ENCODE data around the gene THSD8.
A peak's percentile ranks its signal among the peaks of the same experiment; 100 is the strongest.

The THSD8 gene

GRCh38 chr19:12788682-12789097 lies 13.2 kb upstream of the THSD8 start:
- TF ChIP-seq Cebpa-rat (IDR thresholded peaks at IDR 0.05) = no peak
- Histone ChIP-seq H3K27me3 (no peaks in the 10 kb centered on the region), H3K4me2 (peak overlapping the region; percentile 90 to 100 (median 99)), H3K27ac (peak overlapping the region; percentile 98 to 100 (median 99)), H3K36me3 (peaks cover 0 to 12% (median 0%) of the 10 kb centered on the region in 11 experiments; a peak in 8 of 22 replicates), H4K20me1 (peaks cover 18 to 21% (median 20%) of the 10 kb centered on the region in 11 experiments), H3K4me1 (peaks cover 54 to 69% (median 67%) of the 10 kb centered on the region in 10 experiments), H3K9ac (peak overlapping the region; percentile 92 to 99 (median 98)), H3K9me3 (replicated peaks in 1 of 11) (no peaks in the 10 kb centered on the region), H3K4me3 (peak overlapping the region; percentile 90 to 98 (median 96))

GRCh38 chr19:12789098-12789903 lies 12.6 kb upstream of the THSD8 start:
- no peak for TF ChIP-seq Cebpa-rat (IDR thresholded peaks at IDR 0.05)
- Histone ChIP-seq H3K4me1 (peaks cover 51 to 69% (median 67%) of the 10 kb centered on the region in 10 experiments), H3K27me3 (no peaks in the 10 kb centered on the region), H3K9me3 (replicated peaks in 1 of 11) (no peaks in the 10 kb centered on the region), H3K36me3 (peaks cover 0 to 12% (median 0%) of the 10 kb centered on the region in 11 experiments; a peak in 8 of 22 replicates), H3K27ac (peak overlapping the region; percentile 98 to 100 (median 99)), H3K4me2 (peak overlapping the region; percentile 90 to 100 (median 99)), H4K20me1 (peaks cover 18 to 21% (median 20%) of the 10 kb centered on the region in 11 experiments), H3K4me3 (peak overlapping the region; percentile 90 to 98 (median 96)), H3K9ac (peak overlapping the region; percentile 92 to 99 (median 98))

GRCh38 chr19:12789904-12790619 lies 11.8 kb upstream of the THSD8 start:
- H3K27me3 ChIP-seq = no peaks in the 10 kb centered on the region
- peaks cover 51 to 68% (median 67%) of the 10 kb centered on the region in 10 experiments for H3K4me1 ChIP-seq
- H3K9me3 ChIP-seq (replicated peaks in 1 of 11) = no peaks in the 10 kb centered on the region
- peaks cover 0 to 12% (median 0%) of the 10 kb centered on the region in 11 experiments; a peak in 8 of 22 replicates for H3K36me3 ChIP-seq
- H3K4me3 ChIP-seq = peak overlapping the region; percentile 90 to 98 (median 96)
- peak overlapping the region; percentile 98 to 100 (median 99) for H3K27ac ChIP-seq
- peaks cover 18 to 21% (median 20%) of the 10 kb centered on the region in 11 experiments for H4K20me1 ChIP-seq
- peak overlapping the region; percentile 90 to 100 (median 99) for H3K4me2 ChIP-seq
- peak overlapping the region; percentile 92 to 99 (median 98) for H3K9ac ChIP-seq
- peak; percentile 83 to 96 (median 92); a peak in 20 of 22 replicates for TF ChIP-seq Cebpa-rat (IDR thresholded peaks at IDR 0.05)

DNA sequence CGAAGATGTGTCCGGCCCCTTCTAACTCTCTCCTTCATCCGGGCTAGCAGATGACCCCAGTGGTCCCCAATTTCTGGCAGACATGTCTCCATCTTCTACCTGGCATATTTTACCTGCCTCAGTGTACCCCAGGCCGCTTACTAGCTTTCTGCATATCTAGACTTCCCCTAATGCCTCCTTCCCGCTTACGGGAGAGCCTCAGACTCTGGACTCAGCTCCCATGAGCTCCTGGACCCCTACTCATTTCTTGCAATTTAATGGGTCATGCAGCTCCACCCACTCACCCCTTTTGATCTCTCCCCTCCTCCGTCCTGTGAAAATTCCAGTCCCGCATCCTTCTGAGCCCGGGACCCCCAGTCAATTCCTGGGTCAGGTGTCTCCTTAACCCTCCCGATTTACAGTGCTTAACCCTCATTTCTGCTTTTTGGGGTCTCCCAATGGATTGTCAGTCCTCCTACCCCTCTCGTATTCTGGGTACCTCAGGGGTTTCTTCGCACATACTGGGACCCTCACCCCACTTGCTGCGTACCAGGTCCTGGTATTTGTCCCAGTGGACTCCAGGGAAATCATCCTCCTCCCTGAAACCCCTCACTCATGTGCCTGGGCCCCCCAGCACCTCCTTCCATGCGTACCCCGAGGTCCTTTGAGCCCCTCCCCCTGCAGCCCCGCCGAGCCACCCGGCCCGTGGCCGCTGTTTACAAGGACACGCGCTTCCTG lies 11.1 kb upstream of the THSD8 start:
- Histone ChIP-seq H4K20me1 (peaks cover 18 to 22% (median 20%) of the 10 kb centered on the region in 11 experiments), H3K36me3 (peaks cover 0 to 12% (median 0%) of the 10 kb centered on the region in 11 experiments; a peak in 8 of 22 replicates), H3K4me1 (peaks cover 51 to 67% (median 64%) of the 10 kb centered on the region in 10 experiments), H3K9ac (peak overlapping the region; percentile 92 to 99 (median 98)), H3K4me2 (peak overlapping the region; percentile 90 to 99 (median 98)), H3K4me3 (peak overlapping the region; percentile 90 to 98 (median 96)), H3K9me3 (replicated peaks in 1 of 11) (no peaks in the 10 kb centered on the region), H3K27me3 (no peaks in the 10 kb centered on the region), H3K27ac (peak overlapping the region; percentile 98 to 100 (median 99))
- no peak for TF ChIP-seq Cebpa-rat (IDR thresholded peaks at IDR 0.05)

GRCh38 chr19:12791345-12792050 lies 10.4 kb upstream of the THSD8 start, which contains the start of gene JUNB:
TSS of gene JUNB (plus strand) at chr19:12791486. CDS start at chr19:12791772, 286 bp downstream.
- peak within 1 kb of the TSS; percentile 92 to 99 (median 98) for H3K9ac ChIP-seq
- peak within 1 kb of the TSS; percentile 90 to 98 (median 96) for H3K4me3 ChIP-seq
- peaks cover 0 to 12% (median 0%) of the 10 kb centered on the region in 11 experiments; a peak in 8 of 22 replicates for H3K36me3 ChIP-seq
- no peaks in the 10 kb centered on the region for H3K9me3 ChIP-seq (replicated peaks in 1 of 11)
- H3K4me2 ChIP-seq = peak within 1 kb of the TSS; percentile 90 to 99 (median 98)
- peak within 1 kb of the TSS; percentile 98 to 100 (median 99) for H3K27ac ChIP-seq
- H4K20me1 ChIP-seq = peaks cover 18 to 29% (median 20%) of the 10 kb centered on the region in 11 experiments
- peaks cover 52 to 67% (median 64%) of the 10 kb centered on the region in 10 experiments for H3K4me1 ChIP-seq
- no peaks in the 10 kb centered on the region for H3K27me3 ChIP-seq
- no peak for TF ChIP-seq Cebpa-rat (IDR thresholded peaks at IDR 0.05)

DNA sequence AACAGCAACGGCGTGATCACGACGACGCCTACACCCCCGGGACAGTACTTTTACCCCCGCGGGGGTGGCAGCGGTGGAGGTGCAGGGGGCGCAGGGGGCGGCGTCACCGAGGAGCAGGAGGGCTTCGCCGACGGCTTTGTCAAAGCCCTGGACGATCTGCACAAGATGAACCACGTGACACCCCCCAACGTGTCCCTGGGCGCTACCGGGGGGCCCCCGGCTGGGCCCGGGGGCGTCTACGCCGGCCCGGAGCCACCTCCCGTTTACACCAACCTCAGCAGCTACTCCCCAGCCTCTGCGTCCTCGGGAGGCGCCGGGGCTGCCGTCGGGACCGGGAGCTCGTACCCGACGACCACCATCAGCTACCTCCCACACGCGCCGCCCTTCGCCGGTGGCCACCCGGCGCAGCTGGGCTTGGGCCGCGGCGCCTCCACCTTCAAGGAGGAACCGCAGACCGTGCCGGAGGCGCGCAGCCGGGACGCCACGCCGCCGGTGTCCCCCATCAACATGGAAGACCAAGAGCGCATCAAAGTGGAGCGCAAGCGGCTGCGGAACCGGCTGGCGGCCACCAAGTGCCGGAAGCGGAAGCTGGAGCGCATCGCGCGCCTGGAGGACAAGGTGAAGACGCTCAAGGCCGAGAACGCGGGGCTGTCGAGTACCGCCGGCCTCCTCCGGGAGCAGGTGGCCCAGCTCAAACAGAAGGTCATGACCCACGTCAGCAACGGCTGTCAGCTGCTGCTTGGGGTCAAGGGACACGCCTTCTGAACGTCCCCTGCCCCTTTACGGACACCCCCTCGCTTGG lies 9.6 kb upstream of the THSD8 start:
- Histone ChIP-seq H3K4me1 (peaks cover 45 to 61% (median 57%) of the 10 kb centered on the region in 10 experiments), H3K4me2 (peak overlapping the region; percentile 43 to 99 (median 97)), H3K27ac (peak overlapping the region; percentile 95 to 100 (median 99)), H3K4me3 (peak overlapping the region; percentile 90 to 98 (median 96)), H3K9me3 (replicated peaks in 1 of 11) (no peaks in the 10 kb centered on the region), H3K36me3 (peaks cover 0 to 12% (median 6%) of the 10 kb centered on the region in 11 experiments; a peak in 12 of 22 replicates), H3K9ac (peak overlapping the region; percentile 92 to 99 (median 98)), H4K20me1 (peaks cover 18 to 34% (median 20%) of the 10 kb centered on the region in 11 experiments), H3K27me3 (no peaks in the 10 kb centered on the region)
- TF ChIP-seq Cebpa-rat (IDR thresholded peaks at IDR 0.05) = no peak

DNA sequence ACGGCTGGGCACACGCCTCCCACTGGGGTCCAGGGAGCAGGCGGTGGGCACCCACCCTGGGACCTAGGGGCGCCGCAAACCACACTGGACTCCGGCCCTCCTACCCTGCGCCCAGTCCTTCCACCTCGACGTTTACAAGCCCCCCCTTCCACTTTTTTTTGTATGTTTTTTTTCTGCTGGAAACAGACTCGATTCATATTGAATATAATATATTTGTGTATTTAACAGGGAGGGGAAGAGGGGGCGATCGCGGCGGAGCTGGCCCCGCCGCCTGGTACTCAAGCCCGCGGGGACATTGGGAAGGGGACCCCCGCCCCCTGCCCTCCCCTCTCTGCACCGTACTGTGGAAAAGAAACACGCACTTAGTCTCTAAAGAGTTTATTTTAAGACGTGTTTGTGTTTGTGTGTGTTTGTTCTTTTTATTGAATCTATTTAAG lies 9.0 kb upstream of the THSD8 start:
- Histone ChIP-seq H3K4me2 (peak overlapping the region; percentile 43 to 99 (median 97)), H3K36me3 (peaks cover 0 to 12% (median 10%) of the 10 kb centered on the region in 11 experiments; a peak in 14 of 22 replicates), H3K4me3 (peak overlapping the region; percentile 90 to 98 (median 96)), H3K9ac (peak overlapping the region; percentile 92 to 99 (median 98)), H3K9me3 (replicated peaks in 1 of 11) (no peaks in the 10 kb centered on the region), H4K20me1 (peaks cover 18 to 34% (median 20%) of the 10 kb centered on the region in 11 experiments), H3K27ac (peak overlapping the region; percentile 95 to 100 (median 99)), H3K27me3 (no peaks in the 10 kb centered on the region), H3K4me1 (peaks cover 39 to 54% (median 51%) of the 10 kb centered on the region in 10 experiments)
- no peak for TF ChIP-seq Cebpa-rat (IDR thresholded peaks at IDR 0.05)

Data from BLaER1 treated with 17β-estradiol and CSF1 and Interleukin-3, amounts not matched to agents 10 nM and 100 nM (cell line).